Ishikawa (cell line): Measurements from ENCODE around the gene OR1J4.

Experiments used
- CEBPB ChIP-seq: IDR thresholded peaks from 2 replicates; pipeline ENCODE4 v1.6.1; 2012
- CREB1 ChIP-seq: IDR thresholded peaks from 2 replicates; pipeline ENCODE4 v1.6.1; 2012; ENCODE audit warnings: low read depth
- EGR1 ChIP-seq: IDR thresholded peaks from 2 replicates; pipeline ENCODE4 v1.6.1; 2012
- EP300 ChIP-seq: IDR thresholded peaks from 2 replicates; pipeline ENCODE4 v1.6.1; 2012; ENCODE audit warnings: borderline replicate concordance
- FOXM1 ChIP-seq: IDR thresholded peaks from 2 replicates; pipeline ENCODE4 v1.6.1; 2012; ENCODE audit warnings: low read depth, borderline replicate concordance
- NFIC ChIP-seq: IDR thresholded peaks from 2 replicates; pipeline ENCODE4 v1.6.1; 2012
- RAD21 ChIP-seq: IDR thresholded peaks from 2 replicates; pipeline ENCODE4 v1.6.1; 2012; ENCODE audit warnings: low read depth
- TAF1 ChIP-seq: IDR thresholded peaks from 2 replicates; pipeline ENCODE4 v1.6.1; 2012; ENCODE audit warnings: low read depth, mild to moderate bottlenecking
- TCF12 ChIP-seq: IDR thresholded peaks from 2 replicates; pipeline ENCODE4 v1.6.1; 2012; ENCODE audit warnings: low read depth
- TEAD4 ChIP-seq: IDR thresholded peaks from 2 replicates; pipeline ENCODE4 v1.6.1; 2012
- YY1 ChIP-seq: IDR thresholded peaks from 2 replicates; pipeline ENCODE4 v1.6.1; 2012; ENCODE audit warnings: low read depth
- ZBTB7A ChIP-seq: IDR thresholded peaks from 2 replicates; pipeline ENCODE4 v1.6.1; 2012; ENCODE audit warnings: low read depth
- TF ChIP-seq, protein P1 (sequence below): IDR thresholded peaks from 2 replicates; pipeline ENCODE4 v1.6.1; 2012
- TF ChIP-seq, protein P2 (sequence below): IDR thresholded peaks from 2 replicates; pipeline ENCODE4 v1.6.1; 2012
- TF ChIP-seq, protein P3 (sequence below): IDR thresholded peaks from 2 replicates; pipeline ENCODE4 v1.6.1; 2012; ENCODE audit warnings: low read depth, mild to moderate bottlenecking

OR1J4 gene

DNA sequence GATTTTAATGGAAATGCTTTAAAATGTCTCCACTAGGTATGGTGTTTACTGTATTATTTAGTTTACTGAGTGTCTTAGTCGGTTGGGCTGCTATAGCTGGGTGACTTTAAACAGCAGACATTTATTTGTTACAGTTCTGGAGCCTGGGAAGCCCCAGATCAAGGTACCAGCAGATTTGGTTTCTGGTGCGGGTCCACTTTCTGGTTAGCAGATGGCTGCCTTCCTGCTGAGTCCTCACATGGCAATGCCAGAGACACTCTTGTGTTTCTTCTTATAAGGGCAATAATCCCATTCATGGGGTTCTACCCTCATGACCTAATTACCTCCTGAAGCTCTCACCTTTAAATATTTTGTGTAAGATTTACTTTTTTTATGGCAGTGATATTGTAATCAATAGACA is 715 bp upstream of the OR1J4 start:
- no peak for TF ChIP-seq CEBPB
- no peak for TF ChIP-seq TEAD4
- no peak for TF ChIP-seq ZBTB7A
- no peak for TF ChIP-seq CREB1
- TF ChIP-seq, protein P1, sequence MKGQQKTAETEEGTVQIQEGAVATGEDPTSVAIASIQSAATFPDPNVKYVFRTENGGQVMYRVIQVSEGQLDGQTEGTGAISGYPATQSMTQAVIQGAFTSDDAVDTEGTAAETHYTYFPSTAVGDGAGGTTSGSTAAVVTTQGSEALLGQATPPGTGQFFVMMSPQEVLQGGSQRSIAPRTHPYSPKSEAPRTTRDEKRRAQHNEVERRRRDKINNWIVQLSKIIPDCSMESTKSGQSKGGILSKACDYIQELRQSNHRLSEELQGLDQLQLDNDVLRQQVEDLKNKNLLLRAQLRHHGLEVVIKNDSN, result no peak
- TF ChIP-seq EP300, result no peak
- TF ChIP-seq FOXM1, result no peak
- TF ChIP-seq EGR1, result no peak
- no peak for TF ChIP-seq TCF12
- TF ChIP-seq TAF1, result no peak
- TF ChIP-seq NFIC, result no peak
- TF ChIP-seq, protein P2, sequence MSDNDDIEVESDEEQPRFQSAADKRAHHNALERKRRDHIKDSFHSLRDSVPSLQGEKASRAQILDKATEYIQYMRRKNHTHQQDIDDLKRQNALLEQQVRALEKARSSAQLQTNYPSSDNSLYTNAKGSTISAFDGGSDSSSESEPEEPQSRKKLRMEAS, result no peak
- TF ChIP-seq, protein P3, sequence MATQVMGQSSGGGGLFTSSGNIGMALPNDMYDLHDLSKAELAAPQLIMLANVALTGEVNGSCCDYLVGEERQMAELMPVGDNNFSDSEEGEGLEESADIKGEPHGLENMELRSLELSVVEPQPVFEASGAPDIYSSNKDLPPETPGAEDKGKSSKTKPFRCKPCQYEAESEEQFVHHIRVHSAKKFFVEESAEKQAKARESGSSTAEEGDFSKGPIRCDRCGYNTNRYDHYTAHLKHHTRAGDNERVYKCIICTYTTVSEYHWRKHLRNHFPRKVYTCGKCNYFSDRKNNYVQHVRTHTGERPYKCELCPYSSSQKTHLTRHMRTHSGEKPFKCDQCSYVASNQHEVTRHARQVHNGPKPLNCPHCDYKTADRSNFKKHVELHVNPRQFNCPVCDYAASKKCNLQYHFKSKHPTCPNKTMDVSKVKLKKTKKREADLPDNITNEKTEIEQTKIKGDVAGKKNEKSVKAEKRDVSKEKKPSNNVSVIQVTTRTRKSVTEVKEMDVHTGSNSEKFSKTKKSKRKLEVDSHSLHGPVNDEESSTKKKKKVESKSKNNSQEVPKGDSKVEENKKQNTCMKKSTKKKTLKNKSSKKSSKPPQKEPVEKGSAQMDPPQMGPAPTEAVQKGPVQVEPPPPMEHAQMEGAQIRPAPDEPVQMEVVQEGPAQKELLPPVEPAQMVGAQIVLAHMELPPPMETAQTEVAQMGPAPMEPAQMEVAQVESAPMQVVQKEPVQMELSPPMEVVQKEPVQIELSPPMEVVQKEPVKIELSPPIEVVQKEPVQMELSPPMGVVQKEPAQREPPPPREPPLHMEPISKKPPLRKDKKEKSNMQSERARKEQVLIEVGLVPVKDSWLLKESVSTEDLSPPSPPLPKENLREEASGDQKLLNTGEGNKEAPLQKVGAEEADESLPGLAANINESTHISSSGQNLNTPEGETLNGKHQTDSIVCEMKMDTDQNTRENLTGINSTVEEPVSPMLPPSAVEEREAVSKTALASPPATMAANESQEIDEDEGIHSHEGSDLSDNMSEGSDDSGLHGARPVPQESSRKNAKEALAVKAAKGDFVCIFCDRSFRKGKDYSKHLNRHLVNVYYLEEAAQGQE, result no peak

DNA sequence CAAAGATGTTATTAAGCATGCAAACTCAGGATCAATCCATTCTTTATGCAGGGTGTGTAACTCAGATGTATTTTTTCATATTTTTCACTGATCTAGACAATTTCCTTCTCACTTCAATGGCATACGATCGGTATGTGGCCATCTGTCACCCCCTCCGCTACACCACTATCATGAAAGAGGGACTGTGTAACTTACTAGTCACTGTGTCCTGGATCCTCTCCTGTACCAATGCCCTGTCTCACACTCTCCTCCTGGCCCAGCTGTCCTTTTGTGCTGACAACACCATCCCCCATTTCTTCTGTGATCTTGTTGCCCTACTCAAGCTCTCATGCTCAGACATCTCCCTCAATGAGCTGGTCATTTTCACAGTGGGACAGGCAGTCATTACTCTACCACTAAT is 435 bp downstream of the OR1J4 start:
- TF ChIP-seq CEBPB (no peak), CREB1 (no peak), FOXM1 (no peak), TAF1 (no peak), YY1 (no peak), TCF12 (no peak), RAD21 (no peak), EGR1 (no peak), EP300 (no peak), NFIC (no peak), ZBTB7A (no peak), TEAD4 (no peak)
- TF ChIP-seq, protein P3, result no peak
- TF ChIP-seq, protein P1, result no peak
- TF ChIP-seq, protein P2, result no peak

DNA sequence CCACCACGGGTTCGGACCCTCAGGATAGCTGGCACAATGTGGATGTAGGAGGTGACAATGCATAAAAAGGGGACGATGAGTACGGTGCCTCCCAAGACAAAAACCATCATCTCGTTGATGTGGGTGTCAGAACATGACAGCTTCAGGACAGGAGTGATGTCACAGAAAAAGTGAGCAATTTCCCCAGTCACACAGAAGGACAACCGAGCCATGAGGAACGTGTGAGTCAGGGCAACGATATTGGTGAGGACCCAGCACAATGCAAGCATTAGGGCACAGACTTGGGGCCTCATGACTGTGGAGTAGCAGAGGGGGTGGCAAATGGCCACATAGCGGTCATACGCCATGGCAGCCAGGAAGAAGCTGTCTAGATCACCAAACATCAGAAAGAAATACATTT is 7.7 kb downstream of the OR1J4 start:
- no peak for TF ChIP-seq ZBTB7A
- no peak for TF ChIP-seq RAD21

DNA sequence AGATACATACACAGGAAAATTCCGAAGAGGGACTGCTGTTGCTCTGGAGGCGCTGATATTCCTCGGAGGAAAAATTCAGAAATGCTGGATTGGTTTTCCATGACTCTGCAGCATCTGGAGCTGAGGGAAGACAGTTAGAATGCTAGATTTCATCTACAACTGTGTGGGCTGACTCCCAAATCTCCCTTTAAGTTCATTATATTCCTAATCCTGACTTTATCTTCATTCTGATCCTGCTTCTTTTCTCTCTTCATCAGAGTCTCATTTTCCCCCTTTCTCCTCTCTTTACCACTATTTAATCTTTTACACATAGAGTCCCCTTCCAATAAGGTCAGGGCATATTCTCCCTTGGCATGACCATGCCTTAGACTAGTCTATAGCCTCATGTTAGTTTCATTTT is 8.3 kb downstream of the OR1J4 start, which contains the start of gene OR1N1:
TSS of gene OR1N1 (minus strand) at position 101 of the 400 bp plus-strand sequence. CDS start at position 101, 0 bp downstream.
- TF ChIP-seq, protein P1, result no peak
- TF ChIP-seq, protein P2, result no peak

DNA sequence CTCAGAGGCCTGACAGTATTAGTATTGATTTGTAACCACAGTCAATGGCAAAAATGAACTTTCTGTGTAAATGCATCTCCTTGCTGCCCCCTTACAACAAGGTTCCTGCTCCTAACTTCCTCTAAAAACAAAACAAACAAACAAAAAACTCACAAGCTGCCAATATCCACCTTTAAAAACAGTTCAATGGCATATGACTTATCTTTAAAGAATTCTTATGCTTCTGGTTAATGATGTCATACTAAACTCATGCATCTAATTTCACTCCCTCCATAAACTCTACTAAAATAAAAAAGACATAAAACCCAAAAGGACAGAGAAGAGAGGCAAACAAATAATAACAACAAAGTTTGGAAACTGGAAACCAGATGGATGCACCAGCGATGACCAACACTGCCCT is 17.2 kb downstream of the OR1J4 start:
- TF ChIP-seq CREB1 (no peak), NFIC (no peak), EP300 (no peak)
- TF ChIP-seq, protein P1, result no peak

DNA sequence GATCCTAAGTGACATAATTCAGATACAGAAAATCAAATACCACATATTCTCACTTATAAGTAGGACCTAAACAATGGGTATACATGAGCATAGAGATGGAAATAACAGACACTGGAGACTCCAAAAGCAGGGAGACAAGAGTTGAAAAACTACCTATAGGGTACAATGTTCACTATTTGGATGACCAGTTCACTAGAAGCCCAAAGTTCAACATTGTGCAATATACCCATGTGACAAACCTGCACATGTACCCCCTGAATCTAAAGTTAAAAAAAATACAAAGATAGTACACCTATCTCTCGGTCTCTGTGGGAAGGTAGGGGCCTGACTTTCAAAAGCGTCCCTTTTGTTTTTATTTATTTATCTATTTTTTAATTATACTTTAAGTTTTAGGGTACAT is 19.8 kb downstream of the OR1J4 start:
- TF ChIP-seq TCF12 (no peak), FOXM1 (no peak), TAF1 (no peak), NFIC (no peak), EP300 (no peak), CREB1 (no peak), EGR1 (no peak), RAD21 (no peak), CEBPB (no peak), YY1 (no peak), TEAD4 (no peak), ZBTB7A (no peak)
- TF ChIP-seq, protein P2, result no peak
- TF ChIP-seq, protein P3, result no peak
- TF ChIP-seq, protein P1, result no peak
